ENCODE results near the gene SLC66A2.

SLC66A2 gene

GRCh38 chr18:79931475-79931874, 20.0 kb downstream of the SLC66A2 start:
- no peak overlapping the region for H3K4me3 ChIP-seq (ENCODE audit: low read depth, low read length)

GRCh38 chr18:79930020-79930642, 21.3 kb downstream of the SLC66A2 start:
- no peak for TF ChIP-seq CTCF (conservative IDR thresholded peaks at IDR 0.05; ENCODE audit: low read depth, low read length)
- H3K4me3 ChIP-seq (ENCODE audit: low read depth, low read length) = no peak overlapping the region
- DNase-seq (ENCODE audit: low read depth) = peak; percentile 23

More at GRCh38 chr18:79931475-79931874, 20.0 kb downstream of the SLC66A2 start:
- TF ChIP-seq CTCF (conservative IDR thresholded peaks at IDR 0.05; ENCODE audit: low read depth, low read length) = no peak
- no peak for DNase-seq (ENCODE audit: low read depth)

- TF ChIP-seq CTCF (conservative IDR thresholded peaks at IDR 0.05; ENCODE audit: low read depth, low read length) = no peak
- DNase-seq (ENCODE audit: low read depth) = no peak
- H3K4me3 ChIP-seq (ENCODE audit: low read depth, low read length) = no peak overlapping the region
Measured at GRCh38 chr18:79928563-79928960, 22.9 kb downstream of the SLC66A2 start.

GRCh38 chr18:79927607-79928562, 23.6 kb downstream of the SLC66A2 start:
- no peak for DNase-seq (ENCODE audit: low read depth)
- H3K4me3 ChIP-seq (ENCODE audit: low read depth, low read length) = no peak overlapping the region
- no peak for TF ChIP-seq CTCF (conservative IDR thresholded peaks at IDR 0.05; ENCODE audit: low read depth, low read length)

- H3K4me3 ChIP-seq (ENCODE audit: low read depth, low read length) = no peak overlapping the region
- TF ChIP-seq CTCF (conservative IDR thresholded peaks at IDR 0.05; ENCODE audit: low read depth, low read length) = no peak
- peak; percentile 22 for DNase-seq (ENCODE audit: low read depth)
Measured at GRCh38 chr18:79926715-79927606, 24.5 kb downstream of the SLC66A2 start.

GRCh38 chr18:79926306-79926705, 25.1 kb downstream of the SLC66A2 start:
- no peak for TF ChIP-seq CTCF (conservative IDR thresholded peaks at IDR 0.05; ENCODE audit: low read depth, low read length)
- no peak for DNase-seq (ENCODE audit: low read depth)
- H3K4me3 ChIP-seq (ENCODE audit: low read depth, low read length) = no peak overlapping the region

All from choroid plexus epithelial cell (primary cell).